GM23248 (cell line): ENCODE results near the gene RUNX1. TPM values are rescaled to one million over a fixed set of nuclear protein-coding genes. Genes with fewer than 3 reads are reported as not detected.

ENCODE experiments used
- DNase-seq: peaks from one replicate; pipeline ENCODE4 v3.0.0-alpha.2; 2015
- H2AFZ ChIP-seq: fragments of 200-600 bp; sonication (generic); 2 replicates; pipeline ENCODE4 v1.6.1; 2016; ENCODE audit warnings: antibody characterized with exemption
- H3F3A ChIP-seq: fragments of 200-600 bp; sonication (generic); 2 replicates; pipeline ENCODE4 v1.6.1; 2016; ENCODE audit warnings: mild to moderate bottlenecking, antibody characterized with exemption, mixed run types; ENCODE audit not compliant: insufficient read depth
- H3K27ac ChIP-seq: fragments of 200-600 bp; sonication (generic); 2 replicates; pipeline ENCODE4 v1.5.1; 2016; ENCODE audit warnings: mild to moderate bottlenecking
- H3K27me3 ChIP-seq: fragments of 200-600 bp; sonication (generic); replicated peaks from 2 replicates; pipeline ENCODE4 v1.6.1; 2016; ENCODE audit warnings: mild to moderate bottlenecking; ENCODE audit not compliant: insufficient read depth
- H3K36me3 ChIP-seq: fragments of 200-600 bp; sonication (generic); 2 replicates; pipeline ENCODE4 v1.6.1; 2016; ENCODE audit warnings: low read depth, mild to moderate bottlenecking
- H3K4me1 ChIP-seq: fragments of 200-600 bp; sonication (generic); 2 replicates; pipeline ENCODE4 v1.6.1; 2016; ENCODE audit warnings: mild to moderate bottlenecking; ENCODE audit not compliant: insufficient read depth
- H3K4me2 ChIP-seq: fragments of 200-600 bp; sonication (generic); one replicate; pipeline ENCODE4 v1.6.1; 2016; ENCODE audit warnings: mild to moderate bottlenecking; ENCODE audit not compliant: unreplicated experiment
- H3K4me3 ChIP-seq: fragments of 200-600 bp; sonication (generic); 2 replicates; pipeline ENCODE4 v1.5.1; 2016; ENCODE audit warnings: mild to moderate bottlenecking
- H3K79me2 ChIP-seq: fragments of 200-600 bp; sonication (generic); 2 replicates; pipeline ENCODE4 v1.6.1; 2016; ENCODE audit warnings: mild to moderate bottlenecking; ENCODE audit not compliant: insufficient read depth
- H3K9ac ChIP-seq: fragments of 200-600 bp; sonication (generic); 2 replicates; pipeline ENCODE4 v1.6.1; 2016; ENCODE audit warnings: mild to moderate bottlenecking
- H3K9me2 ChIP-seq: fragments of 200-600 bp; sonication (generic); 2 replicates; pipeline ENCODE4 v1.6.1; 2016; ENCODE audit warnings: mixed run types, mild to moderate bottlenecking, moderate library complexity; ENCODE audit not compliant: insufficient read depth
- H3K9me3 ChIP-seq: fragments of 200-600 bp; sonication (generic); one replicate; pipeline ENCODE4 v1.6.1; 2017; ENCODE audit warnings: low read depth
- H4K20me1 ChIP-seq: fragments of 200-600 bp; sonication (generic); 2 replicates; pipeline ENCODE4 v1.6.0; 2016; ENCODE audit not compliant: insufficient read depth
- EZH2 ChIP-seq: fragments of 200-600 bp; sonication (generic); IDR thresholded peaks from 2 replicates; pipeline ENCODE4 v1.6.1; 2018; ENCODE audit warnings: antibody characterized with exemption, mild to moderate bottlenecking; ENCODE audit not compliant: insufficient read depth, poor library complexity, severe bottlenecking
- EZH2phosphoT487 ChIP-seq: fragments of 200-600 bp; sonication (generic); IDR thresholded peaks from 2 replicates; pipeline ENCODE4 v1.6.1; 2018; ENCODE audit warnings: antibody characterized with exemption, moderate library complexity, mild to moderate bottlenecking, low read depth; ENCODE audit not compliant: insufficient read depth
- WGBS, 2 experiments: methylation state at CpG; one replicate each; pipeline ENCODE4 v1.1.6; 2015 to 2017; ENCODE audit warnings: low lambda C conversion rate in 2 of 2, low coverage in 1 of 2; ENCODE audit errors: missing lambda C conversion rate in 2 of 2; 5-methylcytosine and 5-hydroxymethylcytosine counted together
- in situ Hi-C: fragments of 300-500 bp; cut with MboI; formaldehyde crosslinking; loops from 2 replicates; pipeline ENCODE4 v1.15.0; 2020
- polyA plus RNA-seq: library from polyadenylated mRNA; unstranded; fragments of >200 nt; fragmentation: Nextera tagmentation; extraction: Ambion mirVana; gene quantifications from 2 replicates; pipeline ENCODE4 v1.2.1, GENCODE V29; 2016
- total RNA-seq: library from RNA; depleted of rRNA; stranded (reverse); fragments of >200 nt; shearing (Covaris generic); gene quantifications from 2 replicates; pipeline ENCODE4 v1.2.3, GENCODE V29; 2014

Gene RUNX1
- total and polyA plus RNA-seq, 2 experiments from 2014 or later: 21.3 to 32.6 TPM

DNA sequence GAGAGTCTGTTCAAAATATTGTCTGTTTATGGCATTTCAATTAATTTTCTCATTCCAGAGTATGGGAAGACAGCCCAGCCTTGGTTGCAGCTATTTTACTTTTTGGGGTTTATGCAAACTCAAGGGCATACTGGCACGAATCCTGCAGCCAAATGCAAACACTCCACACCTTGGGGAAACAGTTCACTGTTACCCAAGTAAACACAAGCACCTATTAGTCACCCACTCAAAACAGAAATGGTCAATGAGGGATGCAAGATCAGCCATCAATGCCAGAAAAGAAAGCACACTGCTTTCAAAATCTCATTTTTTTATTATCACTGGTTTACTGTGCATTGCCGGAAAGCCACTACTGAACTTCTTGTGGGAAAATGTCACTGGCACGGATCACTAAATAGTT lies 170.6 kb downstream of the RUNX1 start:
- DNase-seq: peak; percentile 47
- Histone ChIP-seq H3K4me3 (peak overlapping the region; percentile 97), H4K20me1 (peaks cover 5% of the 10 kb centered on the region; the same call in 1 of the 2 replicates), H3K9ac (peak overlapping the region; percentile 100; the same call in 1 of the 2 replicates), H3K4me1 (peaks cover 76% of the 10 kb centered on the region), H3F3A (peaks cover 89% of the 10 kb centered on the region), H3K4me2 (peak overlapping the region; percentile 99), H2AFZ (no peak overlapping the region), H3K79me2 (peaks cover 100% of the 10 kb centered on the region), H3K9me2 (no peaks in the 10 kb centered on the region), H3K9me3 (no peaks in the 10 kb centered on the region), H3K27ac (peak overlapping the region; percentile 99), H3K27me3 (no peaks in the 10 kb centered on the region), H3K36me3 (peaks cover 83% of the 10 kb centered on the region)
- WGBS, 2 experiments: 28 to 29% methylated on average over 3 of the region's 3 CpGs
- no peak for TF ChIP-seq EZH2phosphoT487
- no peak for TF ChIP-seq EZH2
- in situ Hi-C loops: loop anchor here (25.0 kb wide), 4 partner anchors 334 to 1059 kb away; no protein-coding TSS in a partner anchor

DNA sequence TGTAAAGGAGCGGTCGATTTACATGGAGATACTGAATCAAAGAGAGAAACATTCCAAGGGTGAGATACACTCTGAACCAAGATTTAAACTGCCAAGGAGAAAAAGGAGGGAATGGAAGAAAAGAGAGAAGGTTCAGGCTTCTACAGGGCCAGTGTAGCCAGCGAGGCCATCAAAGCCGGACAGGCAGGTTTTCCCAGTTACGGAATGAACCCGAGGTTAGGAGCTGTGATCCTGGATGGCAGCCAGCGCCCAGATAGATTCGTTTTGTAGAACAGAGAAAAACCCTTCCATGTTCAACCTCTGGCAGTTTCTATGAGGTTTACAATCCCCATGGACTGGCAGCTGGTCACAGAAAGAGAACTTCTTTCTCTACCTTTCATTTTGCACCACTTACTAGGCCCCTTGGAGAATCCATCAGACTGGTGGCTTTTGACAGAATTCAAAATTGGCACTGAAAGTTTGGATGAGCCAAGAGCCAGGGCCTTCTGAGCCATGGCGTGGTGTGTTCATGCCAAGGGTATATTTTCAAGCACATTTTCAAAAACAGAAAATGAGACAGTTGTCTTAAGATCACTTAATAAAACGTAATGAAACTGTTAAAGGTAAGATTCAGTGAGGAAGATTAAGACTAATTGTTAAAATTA lies 171.5 kb downstream of the RUNX1 start:
- H2AFZ ChIP-seq: no peak overlapping the region
- peaks cover 83% of the 10 kb centered on the region for H3K36me3 ChIP-seq
- H3K9me2 ChIP-seq: no peaks in the 10 kb centered on the region
- H3K9me3 ChIP-seq: no peaks in the 10 kb centered on the region
- H3K79me2 ChIP-seq: peaks cover 100% of the 10 kb centered on the region
- H3K27me3 ChIP-seq: no peaks in the 10 kb centered on the region
- H3K27ac ChIP-seq: peak overlapping the region; percentile 99
- no peak overlapping the region for H3K4me3 ChIP-seq
- H3F3A ChIP-seq: peaks cover 89% of the 10 kb centered on the region
- DNase-seq: no peak
- H4K20me1 ChIP-seq: peaks cover 5% of the 10 kb centered on the region; the same call in 1 of the 2 replicates
- TF ChIP-seq EZH2phosphoT487 (no peak), EZH2 (no peak)
- 67 to 71% methylated on average over 10 of the region's 10 CpGs for WGBS, 2 experiments
- in situ Hi-C loops: loop anchor here (25.0 kb wide), 4 partner anchors 335 to 1060 kb away; no protein-coding TSS in a partner anchor
- peak overlapping the region; percentile 23; the same call in 1 of the 2 replicates for H3K9ac ChIP-seq
- peak overlapping the region; percentile 99 for H3K4me2 ChIP-seq
- H3K4me1 ChIP-seq: peaks cover 69% of the 10 kb centered on the region

DNA sequence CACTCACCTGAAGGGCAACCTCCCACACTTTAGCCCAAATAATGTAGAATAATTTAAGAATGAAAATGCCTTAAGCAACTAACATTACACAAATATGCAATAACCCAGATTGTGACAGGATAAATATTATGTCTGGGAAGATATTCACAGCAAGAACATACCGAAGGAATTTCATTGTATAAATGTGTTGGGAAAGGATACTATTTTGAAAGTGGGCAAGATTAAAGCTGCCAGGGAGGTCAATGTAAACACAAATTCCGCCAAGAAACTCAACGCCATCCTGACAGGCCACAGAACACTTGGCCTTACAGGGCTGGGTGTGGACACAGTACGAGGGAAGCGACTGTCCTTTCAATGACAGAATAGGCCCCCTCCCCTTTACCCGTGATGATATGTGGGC lies 173.3 kb downstream of the RUNX1 start:
- no peak for DNase-seq
- Histone ChIP-seq H3K27me3 (no peaks in the 10 kb centered on the region), H3K4me1 (peaks cover 53% of the 10 kb centered on the region), H3K9ac (no peak overlapping the region), H3K9me2 (no peaks in the 10 kb centered on the region), H3K9me3 (no peaks in the 10 kb centered on the region), H4K20me1 (peaks cover 10% of the 10 kb centered on the region; the same call in 1 of the 2 replicates), H3K4me3 (no peak overlapping the region), H3F3A (peaks cover 88% of the 10 kb centered on the region), H2AFZ (no peak overlapping the region), H3K27ac (peak overlapping the region; percentile 59), H3K4me2 (no peak overlapping the region), H3K79me2 (peaks cover 100% of the 10 kb centered on the region), H3K36me3 (peaks cover 86% of the 10 kb centered on the region)
- TF ChIP-seq EZH2phosphoT487 (no peak), EZH2 (no peak)
- in situ Hi-C loops: loop anchor here (25.0 kb wide), 4 partner anchors 336 to 1061 kb away; no protein-coding TSS in a partner anchor
- WGBS, 2 experiments: 97% methylated on average over 6 of the region's 6 CpGs

DNA sequence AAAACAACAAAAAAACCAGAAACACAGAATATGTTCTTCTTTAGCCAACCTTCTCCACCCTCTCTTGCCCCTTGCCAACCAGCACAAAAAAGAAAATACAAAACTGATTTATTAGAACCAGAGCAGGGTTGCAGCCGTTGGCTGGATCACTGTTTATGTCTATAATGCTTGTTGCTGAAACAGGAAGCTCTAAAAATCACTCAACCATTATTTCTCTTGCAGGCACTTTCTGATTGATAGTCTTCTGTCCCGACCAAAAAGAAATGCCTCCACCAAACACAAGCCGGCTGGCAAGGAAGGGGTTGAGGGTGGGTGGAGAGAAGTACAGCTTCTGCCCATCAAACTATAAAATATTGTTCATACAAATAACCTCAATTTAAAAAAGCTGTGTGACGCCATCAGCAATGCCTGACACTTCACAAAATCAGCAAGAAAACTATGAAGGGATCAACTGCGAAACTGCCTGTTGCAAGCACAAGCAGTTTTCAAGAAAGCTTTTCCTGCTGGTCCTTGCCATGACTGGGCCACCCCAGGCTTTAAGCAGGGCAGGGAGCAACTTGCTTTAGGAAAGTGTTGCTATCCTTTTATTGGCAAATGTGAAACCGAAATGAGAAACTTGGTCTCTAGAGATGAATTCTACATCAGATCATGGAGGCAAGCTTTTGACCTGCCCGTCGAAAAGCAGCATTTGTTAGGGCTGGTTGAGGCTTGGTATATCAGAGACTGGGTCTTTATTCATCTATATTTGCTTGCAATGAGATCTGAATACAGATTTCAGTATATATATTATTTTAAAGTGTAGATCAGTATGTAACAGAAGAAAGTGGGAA lies 174.2 kb downstream of the RUNX1 start:
- H3K4me1 ChIP-seq: peaks cover 48% of the 10 kb centered on the region
- H3K4me3 ChIP-seq: peak overlapping the region; percentile 9; the same call in 1 of the 2 replicates
- H3K36me3 ChIP-seq: peaks cover 86% of the 10 kb centered on the region

More for the DNA sequence above, 174.2 kb downstream of the RUNX1 start:
- peak; percentile 49 for DNase-seq
- peak overlapping the region; percentile 51 for H3K4me2 ChIP-seq
- TF ChIP-seq EZH2: no peak
- no peak for TF ChIP-seq EZH2phosphoT487
- peaks cover 11% of the 10 kb centered on the region; the same call in 1 of the 2 replicates for H4K20me1 ChIP-seq
- in situ Hi-C loops: loop anchor here (25.0 kb wide), 4 partner anchors 337 to 1062 kb away; no protein-coding TSS in a partner anchor
- no peak overlapping the region for H2AFZ ChIP-seq
- peaks cover 100% of the 10 kb centered on the region for H3K79me2 ChIP-seq
- no peaks in the 10 kb centered on the region for H3K9me3 ChIP-seq
- no peaks in the 10 kb centered on the region for H3K27me3 ChIP-seq
- peaks cover 88% of the 10 kb centered on the region for H3F3A ChIP-seq
- H3K27ac ChIP-seq: peak overlapping the region; percentile 59
- H3K9ac ChIP-seq: peak overlapping the region; percentile 43
- WGBS, 2 experiments: 13 to 14% methylated on average over 8 of the region's 8 CpGs
- H3K9me2 ChIP-seq: no peaks in the 10 kb centered on the region
